GM10248 (cell line): Measurements from ENCODE around the gene HK2.

ENCODE experiments used
- CTCF ChIA-PET: fragments of 300-600 bp; sonication (Branson Sonifier 250); formaldehyde crosslinking; extraction: SDS; loops from one replicate; lab custom pipeline; 2021; ENCODE audit warnings: antibody characterized with exemption; lab: Yijun Ruan, JAX
- POLR2A ChIA-PET: fragments of 350-650 bp; sonication (Branson Sonifier 250); formaldehyde crosslinking; extraction: SDS; loops from one replicate; lab custom pipeline; 2020; ENCODE audit warnings: antibody characterized with exemption; lab: Yijun Ruan, JAX
- DNase-seq: peaks from one replicate; pipeline ENCODE4 v3.0.0; 2012; ENCODE audit errors: extremely low spot score
- CTCF ChIP-seq: IDR thresholded peaks from 2 replicates; pipeline ENCODE4 v1.5.1; 2012; ENCODE audit warnings: mild to moderate bottlenecking, low read depth; ENCODE audit errors: extremely low read depth, missing control alignments, control extremely low read depth

The HK2 gene

GRCh38 chr2:74861531-74861930 lies 27.6 kb downstream of the HK2 start:
- no peak for DNase-seq
- CTCF ChIA-PET, result interaction anchor here (1.1 to 5.1 kb wide), 5 partner anchors 11 to 146 kb away, joined by 3 to 39 read pairs (median 5); no protein-coding TSS in a partner anchor
- TF ChIP-seq CTCF, result no peak
- POLR2A ChIA-PET, result no interaction called here

GRCh38 chr2:74862020-74862964 lies 28.4 kb downstream of the HK2 start:
- POLR2A ChIA-PET, result no interaction called here
- CTCF ChIA-PET, result interaction anchor here (1.0 to 5.1 kb wide), 6 partner anchors 9 to 147 kb away, joined by 3 to 39 read pairs (median 6); no protein-coding TSS in a partner anchor
- TF ChIP-seq CTCF, result no peak
- no peak for DNase-seq

GRCh38 chr2:74863802-74864248 lies 29.9 kb downstream of the HK2 start:
- CTCF ChIA-PET, result interaction anchor here (1.4 to 5.1 kb wide), 3 partner anchors 10 to 14 kb away, joined by 5 to 39 read pairs (median 8); no protein-coding TSS in a partner anchor
- DNase-seq, result no peak
- no peak for TF ChIP-seq CTCF
- POLR2A ChIA-PET, result no interaction called here

GRCh38 chr2:74864728-74865722 lies 31.1 kb downstream of the HK2 start:
- POLR2A ChIA-PET, result no interaction called here
- CTCF ChIA-PET, result interaction anchor here (1.0 to 5.1 kb wide), 2 partner anchors 8 to 11 kb away, joined by 3 to 39 read pairs; no protein-coding TSS in a partner anchor
- no peak for DNase-seq
- no peak for TF ChIP-seq CTCF

GRCh38 chr2:74865770-74866674 lies 32.1 kb downstream of the HK2 start:
- DNase-seq, result no peak
- POLR2A ChIA-PET, result no interaction called here

More at GRCh38 chr2:74865770-74866674, 32.1 kb downstream of the HK2 start:
- CTCF ChIA-PET, result interaction anchor here (1.0 to 5.1 kb wide), 2 partner anchors 9 to 10 kb away, joined by 3 to 39 read pairs; no protein-coding TSS in a partner anchor
- TF ChIP-seq CTCF, result no peak
